ENCODE data around the gene CCL2. TPM values are rescaled to one million over a fixed set of nuclear protein-coding genes. Genes with fewer than 3 reads are reported as not detected.

The CCL2 gene
- total and polyA plus RNA-seq, 8 donors: 3.8 to 194 (median 26.0) TPM

GRCh38 chr17:34249061-34249460 lies 6.0 kb upstream of the CCL2 start:
- peaks cover 0 to 3% (median 0%) of the 10 kb centered on the region in 3 donors for H3K27me3 ChIP-seq
- H3K9me3 ChIP-seq: no peaks in the 10 kb centered on the region
- no peak for DNase-seq
- no peaks in the 10 kb centered on the region for H3K36me3 ChIP-seq
- TF ChIP-seq CTCF (IDR thresholded peaks at IDR 0.05) (no peak), EP300 (IDR thresholded peaks at IDR 0.05) (no peak), POLR2AphosphoS5 (IDR thresholded peaks at IDR 0.05) (no peak), POLR2A (IDR thresholded peaks at IDR 0.05) (no peak)
- H3K4me1 ChIP-seq: peaks cover 10 to 85% (median 58%) of the 10 kb centered on the region in 4 donors
- H3K27ac ChIP-seq: peak overlapping the region in 4 of 5 donors; percentile 22 to 67 (median 50)
- WGBS, 5 donors: 23 to 50% (median 31%) methylated on average over 1 of the region's 1 CpG
- intact Hi-C loops (cut with DNase I; ENCODE audit: low total_unique reads): no loop called here
- H3K4me3 ChIP-seq: no peak overlapping the region

- Histone ChIP-seq H3K36me3 (no peaks in the 10 kb centered on the region), H3K27ac (peak overlapping the region in 4 of 5 donors; percentile 22 to 67 (median 50)), H3K4me3 (no peak overlapping the region), H3K27me3 (peaks cover 0 to 3% (median 0%) of the 10 kb centered on the region in 3 donors), H3K9me3 (no peaks in the 10 kb centered on the region), H3K4me1 (peaks cover 13 to 85% (median 62%) of the 10 kb centered on the region in 4 donors)
- 30 to 73% (median 48%) methylated on average over 1 of the region's 1 CpG for WGBS, 5 donors
- DNase-seq: no peak
- intact Hi-C loops (cut with DNase I; ENCODE audit: low total_unique reads): no loop called here
- TF ChIP-seq EP300 (IDR thresholded peaks at IDR 0.05): no peak
- no peak for TF ChIP-seq POLR2AphosphoS5 (IDR thresholded peaks at IDR 0.05)
- no peak for TF ChIP-seq CTCF (IDR thresholded peaks at IDR 0.05)
- no peak for TF ChIP-seq POLR2A (IDR thresholded peaks at IDR 0.05)
Measured at GRCh38 chr17:34249478-34249877, 5.6 kb upstream of the CCL2 start.

- intact Hi-C loops (cut with DNase I; ENCODE audit: low total_unique reads): no loop called here
- Histone ChIP-seq H3K4me1 (peaks cover 23 to 90% (median 71%) of the 10 kb centered on the region in 4 donors), H3K27ac (peak overlapping the region in 2 of 5 donors; percentile 84 to 87), H3K27me3 (peaks cover 0 to 3% (median 0%) of the 10 kb centered on the region in 3 donors), H3K36me3 (no peaks in the 10 kb centered on the region), H3K9me3 (no peaks in the 10 kb centered on the region), H3K4me3 (no peak overlapping the region)
- WGBS, 5 donors: 55 to 81% (median 74%) methylated on average over 3 of the region's 3 CpGs
- TF ChIP-seq POLR2A (IDR thresholded peaks at IDR 0.05) (no peak), CTCF (IDR thresholded peaks at IDR 0.05) (no peak), EP300 (IDR thresholded peaks at IDR 0.05) (no peak), POLR2AphosphoS5 (IDR thresholded peaks at IDR 0.05) (no peak)
- DNase-seq: no peak
Measured at GRCh38 chr17:34251186-34251585, 3.9 kb upstream of the CCL2 start.

GRCh38 chr17:34252095-34252443 lies 3.0 kb upstream of the CCL2 start:
- TF ChIP-seq POLR2AphosphoS5 (IDR thresholded peaks at IDR 0.05) (no peak), EP300 (IDR thresholded peaks at IDR 0.05) (no peak), POLR2A (IDR thresholded peaks at IDR 0.05) (no peak), CTCF (IDR thresholded peaks at IDR 0.05) (no peak)
- whole genome bisulfite sequencing, 5 donors: 34 to 54% (median 53%) methylated on average over 5 of the region's 5 CpGs
- intact Hi-C loops (cut with DNase I; ENCODE audit: low total_unique reads): no loop called here
- Histone ChIP-seq H3K4me1 (peaks cover 23 to 91% (median 71%) of the 10 kb centered on the region in 4 donors), H3K27ac (peak overlapping the region in 4 of 5 donors; percentile 74 to 87 (median 85)), H3K4me3 (no peak overlapping the region), H3K9me3 (no peaks in the 10 kb centered on the region), H3K36me3 (no peaks in the 10 kb centered on the region), H3K27me3 (peaks cover 0 to 3% (median 0%) of the 10 kb centered on the region in 3 donors)
- no peak for DNase-seq

Measured in stomach (tissue), 9 donors.